Liver (tissue), 9 donors: Measurements from ENCODE around the gene BAHD1. TPM values are rescaled to one million over a fixed set of nuclear protein-coding genes. Genes with fewer than 3 reads are reported as not detected.

Experiments used
- DNase-seq: peaks from one replicate; pipeline ENCODE4 v3.0.0-alpha.2; 2017; ENCODE audit warnings: low spot score
- H3K27ac ChIP-seq, 2 donors: one replicate each; pipeline ENCODE4 v1.7.0; 2013; ENCODE audit warnings: inconsistent platforms in 2 of 2, low read length in 2 of 2, control low read depth in 1 of 2, low read depth in 1 of 2, mild to moderate bottlenecking in 1 of 2
- H3K27me3 ChIP-seq, 4 donors: one replicate each; pipeline versions ENCODE4 v1.6.1 to v1.7.0; 2013; ENCODE audit warnings: low read length in 3 of 4, inconsistent platforms in 1 of 4, mild to moderate bottlenecking in 1 of 4, moderate library complexity in 1 of 4; ENCODE audit not compliant: control insufficient read depth in 4 of 4, insufficient read depth in 4 of 4
- H3K36me3 ChIP-seq, 4 donors: one replicate each; pipeline versions ENCODE4 v1.6.1 to v1.7.0; 2013; ENCODE audit warnings: low read length in 3 of 4, mild to moderate bottlenecking in 3 of 4, low read depth in 1 of 4, moderate library complexity in 1 of 4; ENCODE audit not compliant: control insufficient read depth in 4 of 4, insufficient read depth in 3 of 4
- H3K4me1 ChIP-seq, 4 donors: one replicate each; pipeline versions ENCODE4 v1.6.1 to v1.7.0; 2013; ENCODE audit warnings: low read length in 3 of 4, mild to moderate bottlenecking in 3 of 4, moderate library complexity in 1 of 4; ENCODE audit not compliant: control insufficient read depth in 4 of 4, insufficient read depth in 4 of 4
- H3K4me3 ChIP-seq, 3 donors: one replicate each; pipeline versions ENCODE4 v1.6.1 to v1.7.0; 2013; ENCODE audit warnings: low read length in 3 of 3, control low read depth in 1 of 3, low read depth in 1 of 3, mild to moderate bottlenecking in 1 of 3
- H3K9ac ChIP-seq, 2 donors: one replicate each; pipeline ENCODE4 v1.7.0; 2013; ENCODE audit warnings: low read length in 2 of 2, mild to moderate bottlenecking in 2 of 2, moderate library complexity in 2 of 2, control low read depth in 1 of 2, low read depth in 1 of 2
- H3K9me3 ChIP-seq, 4 donors: one replicate each; pipeline versions ENCODE4 v1.6.1 to v1.7.0; 2013; ENCODE audit warnings: low read length in 3 of 4; ENCODE audit not compliant: control insufficient read depth in 4 of 4
- CTCF ChIP-seq: fragments of 150-350 bp; IDR thresholded peaks from 2 replicates; pipeline ENCODE4 v1.5.1; 2017; ENCODE audit warnings: improper control_type of control experiment, low read depth, low read length; ENCODE audit not compliant: missing input control
- EGR1 ChIP-seq, 2 donors: IDR thresholded peaks; 2 replicates each; pipeline ENCODE4 v1.6.1; 2016 to 2018; ENCODE audit warnings: antibody characterized with exemption in 2 of 2, low read depth in 2 of 2
- FOXA1 ChIP-seq: IDR thresholded peaks from 2 replicates; pipeline ENCODE4 v1.6.1; 2016; ENCODE audit warnings: antibody characterized with exemption
- HNF4A ChIP-seq, 2 donors: conservative IDR thresholded peaks; 2 replicates each; pipeline ENCODE4 v1.6.1; 2016; ENCODE audit warnings: antibody characterized with exemption in 2 of 2, mild to moderate bottlenecking in 2 of 2
- HNF4G ChIP-seq: IDR thresholded peaks from 2 replicates; pipeline ENCODE4 v1.6.1; 2016; ENCODE audit warnings: antibody characterized with exemption
- JUND ChIP-seq, 2 donors: IDR thresholded peaks; 2 replicates each; pipeline ENCODE4 v1.6.1; 2016; ENCODE audit warnings: antibody characterized with exemption in 2 of 2
- MAX ChIP-seq: IDR thresholded peaks from 2 replicates; pipeline ENCODE4 v1.6.1; 2016; ENCODE audit warnings: antibody characterized with exemption
- NR2F2 ChIP-seq: IDR thresholded peaks from 2 replicates; pipeline ENCODE4 v1.6.1; 2016; ENCODE audit warnings: antibody characterized with exemption
- RAD21 ChIP-seq, 2 donors: IDR thresholded peaks; 2 replicates each; pipeline ENCODE4 v1.6.1; 2016; ENCODE audit warnings: antibody characterized with exemption in 2 of 2, mild to moderate bottlenecking in 2 of 2
- RXRA ChIP-seq, 2 donors: IDR thresholded peaks; 2 replicates each; pipeline ENCODE4 v1.6.1; 2017 to 2018; ENCODE audit warnings: antibody characterized with exemption in 2 of 2, mild to moderate bottlenecking in 1 of 2
- SP1 ChIP-seq: IDR thresholded peaks from 2 replicates; pipeline ENCODE4 v1.6.1; 2018; ENCODE audit warnings: antibody characterized with exemption, mild to moderate bottlenecking
- YY1 ChIP-seq: IDR thresholded peaks from 2 replicates; pipeline ENCODE4 v1.6.1; 2016; ENCODE audit warnings: antibody characterized with exemption, mild to moderate bottlenecking
- WGBS: extraction: QIAGEN DNeasy Blood & Tissue Kit; methylation state at CpG from one replicate; pipeline ENCODE4 v1.1.7; 2013; 5-methylcytosine and 5-hydroxymethylcytosine counted together
- polyA plus RNA-seq, 2 donors: library from polyadenylated mRNA; stranded (reverse) in 1 of 2; unstranded in 1 of 2; fragments of 200-250 nt in 1 of 2; fragments of >200 nt in 1 of 2; fragmentation: Nextera tagmentation in 1 of 2; extraction: Ambion mirVana in 1 of 2; gene quantifications; one replicate each; pipeline versions ENCODE4 v1.2.1 to v1.2.3, GENCODE V29; 2013 to 2015
- total RNA-seq, 2 donors: library from RNA; depleted of rRNA; stranded (reverse); fragments of >200 nt; gene quantifications; one replicate each; pipeline ENCODE4 v1.2.3, GENCODE V29; 2014
- TF ChIP-seq, protein P1 (sequence below): IDR thresholded peaks from 2 replicates; pipeline ENCODE4 v1.6.1; 2016; ENCODE audit warnings: antibody characterized with exemption, mild to moderate bottlenecking
- TF ChIP-seq, protein P2 (sequence below): IDR thresholded peaks from 2 replicates; pipeline ENCODE4 v1.6.1; 2016; ENCODE audit warnings: antibody characterized with exemption
- TF ChIP-seq, protein P3 (sequence below): IDR thresholded peaks from 2 replicates; pipeline ENCODE4 v1.6.1; 2016; ENCODE audit warnings: antibody characterized with exemption
- donor health status: healthy.
- donor health status: healthy.
- donor health status: healthy.
- donor health status: healthy.
- donor health status: healthy.

Gene BAHD1
- total and polyA plus RNA-seq, 4 donors, result 1.8 to 8.7 (median 6.6) TPM

DNA sequence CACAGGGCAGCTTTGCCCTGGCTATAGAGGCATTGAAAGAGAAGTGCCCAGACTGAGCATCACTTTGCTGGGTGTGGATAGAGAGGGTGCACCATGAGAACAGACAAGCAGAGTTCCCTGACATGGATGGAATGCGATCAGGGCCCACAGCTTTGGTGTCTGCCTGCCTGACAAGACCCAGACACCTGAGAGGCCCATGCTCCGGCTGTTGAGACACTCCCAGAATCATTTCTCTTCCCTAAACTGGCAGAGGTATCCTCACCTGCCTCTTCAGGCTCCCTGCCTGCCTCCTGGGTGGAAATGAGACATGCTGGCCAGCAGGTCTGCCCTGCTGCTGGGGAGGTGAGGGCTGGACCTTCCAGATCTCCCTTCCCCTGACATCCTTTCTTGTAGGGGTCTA, 19.7 kb downstream of the BAHD1 start:
- Histone ChIP-seq H3K9ac (no peak overlapping the region), H3K9me3 (no peaks in the 10 kb centered on the region), H3K36me3 (peaks cover 7 to 30% (median 8%) of the 10 kb centered on the region in 4 donors), H3K27ac (no peak overlapping the region), H3K4me1 (peaks cover 0 to 3% (median 2%) of the 10 kb centered on the region in 4 donors), H3K27me3 (no peaks in the 10 kb centered on the region), H3K4me3 (no peak overlapping the region)
- no peak for TF ChIP-seq MAX
- TF ChIP-seq, protein P1, sequence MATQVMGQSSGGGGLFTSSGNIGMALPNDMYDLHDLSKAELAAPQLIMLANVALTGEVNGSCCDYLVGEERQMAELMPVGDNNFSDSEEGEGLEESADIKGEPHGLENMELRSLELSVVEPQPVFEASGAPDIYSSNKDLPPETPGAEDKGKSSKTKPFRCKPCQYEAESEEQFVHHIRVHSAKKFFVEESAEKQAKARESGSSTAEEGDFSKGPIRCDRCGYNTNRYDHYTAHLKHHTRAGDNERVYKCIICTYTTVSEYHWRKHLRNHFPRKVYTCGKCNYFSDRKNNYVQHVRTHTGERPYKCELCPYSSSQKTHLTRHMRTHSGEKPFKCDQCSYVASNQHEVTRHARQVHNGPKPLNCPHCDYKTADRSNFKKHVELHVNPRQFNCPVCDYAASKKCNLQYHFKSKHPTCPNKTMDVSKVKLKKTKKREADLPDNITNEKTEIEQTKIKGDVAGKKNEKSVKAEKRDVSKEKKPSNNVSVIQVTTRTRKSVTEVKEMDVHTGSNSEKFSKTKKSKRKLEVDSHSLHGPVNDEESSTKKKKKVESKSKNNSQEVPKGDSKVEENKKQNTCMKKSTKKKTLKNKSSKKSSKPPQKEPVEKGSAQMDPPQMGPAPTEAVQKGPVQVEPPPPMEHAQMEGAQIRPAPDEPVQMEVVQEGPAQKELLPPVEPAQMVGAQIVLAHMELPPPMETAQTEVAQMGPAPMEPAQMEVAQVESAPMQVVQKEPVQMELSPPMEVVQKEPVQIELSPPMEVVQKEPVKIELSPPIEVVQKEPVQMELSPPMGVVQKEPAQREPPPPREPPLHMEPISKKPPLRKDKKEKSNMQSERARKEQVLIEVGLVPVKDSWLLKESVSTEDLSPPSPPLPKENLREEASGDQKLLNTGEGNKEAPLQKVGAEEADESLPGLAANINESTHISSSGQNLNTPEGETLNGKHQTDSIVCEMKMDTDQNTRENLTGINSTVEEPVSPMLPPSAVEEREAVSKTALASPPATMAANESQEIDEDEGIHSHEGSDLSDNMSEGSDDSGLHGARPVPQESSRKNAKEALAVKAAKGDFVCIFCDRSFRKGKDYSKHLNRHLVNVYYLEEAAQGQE, result no peak
- TF ChIP-seq HNF4A (conservative IDR thresholded peaks at IDR 0.05), result no peak
- no peak for TF ChIP-seq FOXA1
- 97% methylated on average over 2 of the region's 2 CpGs for WGBS
- DNase-seq, result no peak

DNA sequence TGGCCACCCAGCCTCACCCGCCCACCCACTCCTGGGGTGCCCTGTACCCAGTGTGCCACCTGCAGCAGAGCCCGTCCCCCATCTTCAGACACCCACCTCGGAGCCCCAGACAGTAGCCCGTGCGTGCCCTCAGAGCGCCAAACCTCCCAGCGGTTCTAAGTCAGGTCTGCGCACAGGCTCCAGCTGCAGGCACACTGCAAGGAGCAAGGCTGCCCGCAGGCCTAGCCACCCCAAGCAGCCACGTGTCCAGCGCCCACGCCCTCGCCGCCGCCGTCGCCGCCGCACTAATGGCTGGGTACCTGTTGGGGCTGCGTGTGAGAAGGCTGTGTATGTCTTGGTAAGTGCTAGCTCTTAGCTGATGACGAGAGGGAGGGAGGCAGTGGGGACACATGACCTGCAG, 21.2 kb downstream of the BAHD1 start:
- no peaks in the 10 kb centered on the region for H3K27me3 ChIP-seq
- no peak overlapping the region for H3K4me3 ChIP-seq
- no peak overlapping the region for H3K27ac ChIP-seq
- H3K9ac ChIP-seq, result no peak overlapping the region
- 98% methylated on average over 21 of the region's 21 CpGs for WGBS
- no peak for DNase-seq
- no peaks in the 10 kb centered on the region for H3K4me1 ChIP-seq
- H3K9me3 ChIP-seq, result no peaks in the 10 kb centered on the region
- H3K36me3 ChIP-seq, result peaks cover 8 to 41% (median 10%) of the 10 kb centered on the region in 4 donors
- TF ChIP-seq CTCF, result no peak
- TF ChIP-seq, protein P2, sequence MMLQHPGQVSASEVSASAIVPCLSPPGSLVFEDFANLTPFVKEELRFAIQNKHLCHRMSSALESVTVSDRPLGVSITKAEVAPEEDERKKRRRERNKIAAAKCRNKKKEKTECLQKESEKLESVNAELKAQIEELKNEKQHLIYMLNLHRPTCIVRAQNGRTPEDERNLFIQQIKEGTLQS, result no peak

GRCh38 chr15:40463279-40463678, 22.5 kb downstream of the BAHD1 start:
- H3K36me3 ChIP-seq, result peaks cover 8 to 43% (median 10%) of the 10 kb centered on the region in 4 donors
- H3K27ac ChIP-seq, result no peak overlapping the region
- no peaks in the 10 kb centered on the region for H3K9me3 ChIP-seq
- H3K4me3 ChIP-seq, result no peak overlapping the region
- no peak for DNase-seq
- H3K9ac ChIP-seq, result no peak overlapping the region
- no peaks in the 10 kb centered on the region for H3K4me1 ChIP-seq
- WGBS, result over 99% methylated on average over 2 of the region's 2 CpGs
- H3K27me3 ChIP-seq, result no peaks in the 10 kb centered on the region
- no peak for TF ChIP-seq HNF4G
- no peak for TF ChIP-seq HNF4A (conservative IDR thresholded peaks at IDR 0.05)
- TF ChIP-seq EGR1 (IDR thresholded peaks at IDR 0.05; ENCODE audit: low read depth in 2 of 2), result no peak
- TF ChIP-seq, protein P3, sequence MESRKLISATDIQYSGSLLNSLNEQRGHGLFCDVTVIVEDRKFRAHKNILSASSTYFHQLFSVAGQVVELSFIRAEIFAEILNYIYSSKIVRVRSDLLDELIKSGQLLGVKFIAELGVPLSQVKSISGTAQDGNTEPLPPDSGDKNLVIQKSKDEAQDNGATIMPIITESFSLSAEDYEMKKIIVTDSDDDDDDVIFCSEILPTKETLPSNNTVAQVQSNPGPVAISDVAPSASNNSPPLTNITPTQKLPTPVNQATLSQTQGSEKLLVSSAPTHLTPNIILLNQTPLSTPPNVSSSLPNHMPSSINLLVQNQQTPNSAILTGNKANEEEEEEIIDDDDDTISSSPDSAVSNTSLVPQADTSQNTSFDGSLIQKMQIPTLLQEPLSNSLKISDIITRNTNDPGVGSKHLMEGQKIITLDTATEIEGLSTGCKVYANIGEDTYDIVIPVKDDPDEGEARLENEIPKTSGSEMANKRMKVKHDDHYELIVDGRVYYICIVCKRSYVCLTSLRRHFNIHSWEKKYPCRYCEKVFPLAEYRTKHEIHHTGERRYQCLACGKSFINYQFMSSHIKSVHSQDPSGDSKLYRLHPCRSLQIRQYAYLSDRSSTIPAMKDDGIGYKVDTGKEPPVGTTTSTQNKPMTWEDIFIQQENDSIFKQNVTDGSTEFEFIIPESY, result no peak
- TF ChIP-seq MAX, result no peak
- TF ChIP-seq RAD21 (IDR thresholded peaks at IDR 0.05), result no peak
- TF ChIP-seq FOXA1, result no peak
- TF ChIP-seq YY1, result no peak
- no peak for TF ChIP-seq RXRA (IDR thresholded peaks at IDR 0.05)
- TF ChIP-seq NR2F2, result no peak
- no peak for TF ChIP-seq JUND (IDR thresholded peaks at IDR 0.05)
- TF ChIP-seq, protein P2, result no peak
- TF ChIP-seq, protein P1, result no peak
- no peak for TF ChIP-seq SP1
